H9 (cell line): ENCODE data around the gene OSBPL8. TPM values are rescaled to one million over a fixed set of nuclear protein-coding genes. Genes with fewer than 3 reads are reported as not detected.

ENCODE experiments used
- DNase-seq: peaks from one replicate; pipeline ENCODE4 v3.0.0-alpha.2; 2017
- H2AFZ ChIP-seq: one replicate; pipeline ENCODE4 v1.6.1; 2013; ENCODE audit warnings: mild to moderate bottlenecking, low read length, control low read depth, moderate library complexity
- H2AK5ac ChIP-seq: 2 replicates; pipeline ENCODE4 v1.6.1; 2013; ENCODE audit warnings: low read length, control low read depth, mixed read lengths; ENCODE audit not compliant: insufficient read length
- H2BK120ac ChIP-seq: one replicate; pipeline ENCODE4 v1.6.1; 2013; ENCODE audit warnings: low read depth, mild to moderate bottlenecking, low read length, control low read depth, inconsistent platforms; ENCODE audit not compliant: poor library complexity, severe bottlenecking
- H2BK12ac ChIP-seq: 2 replicates; pipeline ENCODE4 v1.6.1; 2013; ENCODE audit warnings: low read length, control low read depth, mixed read lengths, low read depth; ENCODE audit not compliant: insufficient read length
- H2BK15ac ChIP-seq: 2 replicates; pipeline ENCODE4 v1.6.1; 2013; ENCODE audit warnings: low read depth, low read length, control low read depth
- H2BK20ac ChIP-seq: one replicate; pipeline ENCODE4 v1.6.1; 2013; ENCODE audit warnings: low read depth, mild to moderate bottlenecking, low read length, control low read depth, inconsistent platforms; ENCODE audit not compliant: poor library complexity, severe bottlenecking
- H2BK5ac ChIP-seq: 2 replicates; pipeline ENCODE4 v1.6.1; 2013; ENCODE audit warnings: low read length, control low read depth, mixed read lengths; ENCODE audit not compliant: insufficient read length
- H3K14ac ChIP-seq: 2 replicates; pipeline ENCODE4 v1.6.1; 2013; ENCODE audit warnings: low read length, control low read depth; ENCODE audit not compliant: insufficient read depth
- H3K18ac ChIP-seq: 2 replicates; pipeline ENCODE4 v1.6.1; 2013; ENCODE audit warnings: low read depth, mild to moderate bottlenecking, mixed read lengths, low read length, control low read depth; ENCODE audit not compliant: insufficient read length
- H3K23ac ChIP-seq: 2 replicates; pipeline ENCODE4 v1.6.1; 2013; ENCODE audit warnings: low read length, control low read depth, mixed read lengths, low read depth; ENCODE audit not compliant: insufficient read length
- H3K23me2 ChIP-seq: 2 replicates; pipeline ENCODE4 v1.6.1; 2013; ENCODE audit warnings: low read depth, mild to moderate bottlenecking, mixed read lengths, low read length, control low read depth; ENCODE audit not compliant: insufficient read length, poor library complexity, severe bottlenecking
- H3K27ac ChIP-seq: 2 replicates; pipeline ENCODE4 v1.5.1; 2013; ENCODE audit warnings: low read length, control low read depth, mixed read lengths, low read depth; ENCODE audit not compliant: insufficient read length
- H3K27me3 ChIP-seq: 2 replicates; pipeline ENCODE4 v1.6.1; 2013; ENCODE audit warnings: low read length, control low read depth, inconsistent platforms; ENCODE audit not compliant: insufficient read depth
- H3K4ac ChIP-seq: 2 replicates; pipeline ENCODE4 v1.6.1; 2013; ENCODE audit warnings: low read depth, mild to moderate bottlenecking, control low read depth, inconsistent platforms, low read length, moderate library complexity
- H3K4me1 ChIP-seq: 2 replicates; pipeline ENCODE4 v1.6.1; 2013; ENCODE audit warnings: low read length, control low read depth, inconsistent platforms; ENCODE audit not compliant: insufficient read depth
- H3K4me2 ChIP-seq: 2 replicates; pipeline ENCODE4 v1.6.1; 2013; ENCODE audit warnings: low read length, control low read depth, mixed read lengths; ENCODE audit not compliant: insufficient read length, insufficient read depth
- H3K56ac ChIP-seq: 2 replicates; pipeline ENCODE4 v1.6.1; 2013; ENCODE audit warnings: low read depth, mild to moderate bottlenecking, mixed read lengths, low read length, control low read depth; ENCODE audit not compliant: insufficient read length
- H3K79me1 ChIP-seq: 2 replicates; pipeline ENCODE4 v1.6.1; 2013; ENCODE audit warnings: low read depth, mild to moderate bottlenecking, moderate library complexity, low read length, control low read depth, inconsistent platforms; ENCODE audit not compliant: insufficient read depth, poor library complexity, severe bottlenecking
- H3K79me2 ChIP-seq: 2 replicates; pipeline ENCODE4 v1.6.1; 2013; ENCODE audit warnings: low read length, control low read depth, inconsistent platforms; ENCODE audit not compliant: insufficient read depth
- H3K9ac ChIP-seq: 2 replicates; pipeline ENCODE4 v1.6.1; 2013; ENCODE audit warnings: low read length, control low read depth, mixed read lengths; ENCODE audit not compliant: insufficient read length; ENCODE audit errors: extremely low read depth
- H3K9me3 ChIP-seq: one replicate; pipeline ENCODE4 v1.6.1; 2013; ENCODE audit warnings: low read depth, low read length, inconsistent platforms; ENCODE audit not compliant: control insufficient read depth
- H3T11ph ChIP-seq: one replicate; pipeline ENCODE4 v1.6.1; 2013; ENCODE audit warnings: mild to moderate bottlenecking, low read length, control low read depth, inconsistent platforms
- H4K20me1 ChIP-seq: one replicate; pipeline ENCODE4 v1.6.1; 2013; ENCODE audit not compliant: control insufficient read depth, insufficient read length, insufficient read depth
- H4K5ac ChIP-seq: 2 replicates; pipeline ENCODE4 v1.6.1; 2013; ENCODE audit warnings: low read depth, mild to moderate bottlenecking, mixed read lengths, low read length, control low read depth; ENCODE audit not compliant: insufficient read length
- H4K8ac ChIP-seq: replicated peaks from 2 replicates; pipeline ENCODE4 v1.6.1; 2013; ENCODE audit warnings: low read length, control low read depth, mixed read lengths, low read depth; ENCODE audit not compliant: insufficient read length
- H4K91ac ChIP-seq: 2 replicates; pipeline ENCODE4 v1.6.1; 2013; ENCODE audit warnings: low read depth, mild to moderate bottlenecking, moderate library complexity, mixed read lengths, low read length, control low read depth; ENCODE audit not compliant: insufficient read length
- H3K27ac Mint-ChIP-seq, 3 experiments: 2 replicates in 2 of 3; 3 replicates in 1 of 3; pipeline ENCODE4 v1.8.0; 2020 to 2021; ENCODE audit warnings: mixed read lengths in 3 of 3, mild to moderate bottlenecking in 1 of 3, moderate library complexity in 1 of 3
- H3K27me3 Mint-ChIP-seq: 2 replicates; pipeline ENCODE4 v1.8.0; 2021; ENCODE audit warnings: low read depth, mild to moderate bottlenecking, moderate library complexity, mixed read lengths
- H3K36me3 Mint-ChIP-seq, 3 experiments: 2 replicates in 2 of 3; 3 replicates in 1 of 3; pipeline ENCODE4 v1.8.0; 2020 to 2021; ENCODE audit warnings: low read depth in 3 of 3, mixed read lengths in 3 of 3; ENCODE audit not compliant: insufficient read depth in 1 of 3
- H3K4me1 Mint-ChIP-seq, 2 experiments: 2 replicates each; pipeline ENCODE4 v1.8.0; 2020; ENCODE audit warnings: mixed read lengths in 2 of 2
- H3K4me3 Mint-ChIP-seq, 2 experiments: 2 replicates in 1 of 2; 3 replicates in 1 of 2; pipeline ENCODE4 v1.8.0; 2020 to 2021; ENCODE audit warnings: mild to moderate bottlenecking in 2 of 2, mixed read lengths in 2 of 2, moderate library complexity in 1 of 2
- H3K9me3 Mint-ChIP-seq, 2 experiments: 2 replicates in 1 of 2; 3 replicates in 1 of 2; pipeline ENCODE4 v1.8.0; 2020; ENCODE audit warnings: mild to moderate bottlenecking in 2 of 2, mixed read lengths in 2 of 2, moderate library complexity in 1 of 2
- CTCF ChIP-seq: fragments of 200-600 bp; sonication (generic); conservative IDR thresholded peaks from 3 replicates; pipeline ENCODE4 v1.8.0; 2021; ENCODE audit warnings: antibody characterized with exemption, mild to moderate bottlenecking
- WGBS: extraction: QIAGEN DNeasy Blood & Tissue Kit; methylation state at CpG from one replicate; pipeline ENCODE4 v1.1.7; 2013; ENCODE audit warnings: missing lambda C conversion rate, low lambda C conversion rate, mixed read lengths; ENCODE audit not compliant: insufficient read length; ENCODE audit errors: extremely low coverage; 5-methylcytosine and 5-hydroxymethylcytosine counted together
- total RNA-seq: library from RNA; stranded (reverse); gene quantifications from 2 replicates; pipeline ENCODE4 v1.2.1, GENCODE V29; 2021

Gene OSBPL8
- total RNA-seq, 1 experiment from 2014 or later, result 61.2 TPM

DNA sequence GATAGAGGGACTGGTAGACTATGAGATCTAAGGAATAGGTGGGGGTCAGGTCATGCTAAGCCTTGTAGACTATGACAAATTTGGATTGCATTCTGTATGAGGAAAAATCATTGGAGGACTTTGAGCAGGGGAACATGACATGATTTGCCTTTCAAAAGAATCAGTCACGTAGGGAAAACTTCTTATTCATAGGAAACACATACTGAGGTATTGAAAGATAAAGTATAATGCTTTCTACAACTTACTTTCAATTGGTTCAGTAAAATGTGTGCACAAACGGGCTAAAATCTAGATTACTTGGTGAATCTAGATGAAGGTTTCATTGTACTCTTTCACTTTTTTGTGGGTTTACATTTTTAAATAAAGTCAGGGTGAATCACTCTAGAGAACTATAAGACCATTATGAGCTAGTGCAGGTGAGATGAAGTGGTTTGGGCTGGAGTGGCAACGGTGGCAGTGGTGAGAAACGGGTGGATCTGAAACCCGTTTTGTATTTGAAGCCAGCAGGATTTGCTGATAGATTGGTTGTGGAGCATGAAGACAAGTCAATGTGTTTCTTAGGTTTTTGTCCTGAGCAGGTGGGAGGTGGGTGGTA, 218.0 kb downstream of the OSBPL8 start:
- Histone ChIP-seq H4K5ac (no peak overlapping the region), H2BK20ac (no peak overlapping the region), H2BK120ac (no peak overlapping the region), H2AK5ac (no peak overlapping the region), H3K4ac (no peak overlapping the region), H3K27me3 (no peaks in the 10 kb centered on the region), H2BK5ac (no peak overlapping the region), H3K14ac (no peak overlapping the region), H4K8ac (no peak overlapping the region), H2BK12ac (no peak overlapping the region), H3K4me2 (no peak overlapping the region), H3K27ac (no peak overlapping the region), H4K91ac (no peak overlapping the region), H2BK15ac (no peak overlapping the region), H3K79me2 (no peaks in the 10 kb centered on the region), H3K56ac (no peak overlapping the region), H3T11ph (no peak overlapping the region), H3K9ac (no peak overlapping the region), H3K4me1 (no peaks in the 10 kb centered on the region), H4K20me1 (no peaks in the 10 kb centered on the region), H3K18ac (no peak overlapping the region), H3K23ac (no peak overlapping the region), H3K79me1 (no peaks in the 10 kb centered on the region), H3K9me3 (no peaks in the 10 kb centered on the region), H2AFZ (no peak overlapping the region), H3K23me2 (no peaks in the 10 kb centered on the region)
- no peak overlapping the region for H3K4me3 Mint-ChIP-seq
- peaks cover under 1 to 2% of the 10 kb centered on the region in 2 experiments; a peak in 1 of 4 replicates for H3K4me1 Mint-ChIP-seq
- no peak overlapping the region for H3K27ac Mint-ChIP-seq
- DNase-seq, result no peak
- H3K36me3 Mint-ChIP-seq, result no peaks in the 10 kb centered on the region
- H3K27me3 Mint-ChIP-seq, result no peaks in the 10 kb centered on the region
- H3K9me3 Mint-ChIP-seq, result no peaks in the 10 kb centered on the region
- no peak for TF ChIP-seq CTCF
- no CpG with 5 or more reads among the region's 5 CpGs for WGBS
